SK-N-SH (cell line): ENCODE measurements around the gene PDK4. TPM values are rescaled to one million over a fixed set of nuclear protein-coding genes. Genes with fewer than 3 reads are reported as not detected.

Experiments
- CTCF ChIA-PET: fragments of 300-600, 350-600 bp; formaldehyde crosslinking; extraction: SDS; loops from one replicate; lab custom pipeline; 2021; lab: Yijun Ruan, JAX
- POLR2A ChIA-PET: fragments of 350-600 bp; sonication (Branson Sonifier 250); formaldehyde crosslinking; extraction: SDS; loops from one replicate; lab custom pipeline; 2020; ENCODE audit warnings: antibody characterized with exemption, inconsistent platforms; lab: Yijun Ruan, JAX
- DNase-seq: peaks from one replicate; pipeline ENCODE4 v3.0.0; 2012
- H2AFZ ChIP-seq: fragments of 200-600 bp; sonication (generic); 2 replicates; pipeline ENCODE4 v1.8.1; 2016; ENCODE audit warnings: antibody characterized with exemption, mild to moderate bottlenecking, low read depth
- H3F3A ChIP-seq: fragments of 200-600 bp; sonication (generic); replicated peaks from 2 replicates; pipeline ENCODE3; 2016; ENCODE audit warnings: antibody characterized with exemption, mild to moderate bottlenecking; ENCODE audit not compliant: insufficient read depth
- H3K27ac ChIP-seq, 2 experiments: fragments of 200-500 bp in 1 of 2; fragments of 200-600 bp in 1 of 2; sonication (Bioruptor generic) in 1 of 2; sonication (generic), shearing (Covaris generic) in 1 of 2; 2 replicates each; pipeline versions ENCODE4 v1.5.1 to v1.6.1; 2014 to 2016; ENCODE audit warnings: low read depth in 2 of 2, inconsistent platforms in 1 of 2, low read length in 1 of 2, mild to moderate bottlenecking in 1 of 2, mixed read lengths in 1 of 2
- H3K27me3 ChIP-seq: fragments of 200-600 bp; sonication (generic), shearing (Covaris generic); 2 replicates; pipeline ENCODE4 v1.6.1; 2016; ENCODE audit warnings: mixed run types; ENCODE audit not compliant: insufficient read depth
- H3K36me3 ChIP-seq, 2 experiments: fragments of 200-500 bp in 1 of 2; fragments of 200-600 bp in 1 of 2; sonication (Bioruptor generic) in 1 of 2; sonication (generic) in 1 of 2; replicated peaks in 1 of 2; 2 replicates each; pipeline versions ENCODE3 to v1.5.1; 2014 to 2016; ENCODE audit warnings: low read length in 1 of 2, mild to moderate bottlenecking in 1 of 2; ENCODE audit not compliant: insufficient read depth in 2 of 2, control insufficient read depth in 1 of 2
- H3K4me1 ChIP-seq, 2 experiments: fragments of 200-500 bp in 1 of 2; fragments of 200-600 bp in 1 of 2; sonication (Bioruptor generic) in 1 of 2; sonication (generic), shearing (Covaris generic) in 1 of 2; 2 replicates each; pipeline versions ENCODE4 v1.5.1 to v1.6.1; 2014 to 2016; ENCODE audit warnings: low read depth in 1 of 2, low read length in 1 of 2, mixed run types in 1 of 2; ENCODE audit not compliant: insufficient read depth in 2 of 2, control insufficient read depth in 1 of 2
- H3K4me2 ChIP-seq: fragments of 200-600 bp; sonication (generic), shearing (Covaris generic); 2 replicates; pipeline ENCODE4 v1.6.1; 2017; ENCODE audit warnings: mixed run types
- H3K4me3 ChIP-seq, 2 experiments: fragments of 200-500 bp in 1 of 2; fragments of 200-600 bp in 1 of 2; sonication (Bioruptor generic) in 1 of 2; sonication (generic), shearing (Covaris generic) in 1 of 2; 2 replicates each; pipeline versions ENCODE4 v1.5.1 to v1.8.1; 2014 to 2016; ENCODE audit warnings: low read depth in 2 of 2, inconsistent platforms in 1 of 2, low read length in 1 of 2, mild to moderate bottlenecking in 1 of 2, mixed read lengths in 1 of 2, moderate library complexity in 1 of 2
- H3K79me2 ChIP-seq: fragments of 200-600 bp; sonication (generic); 2 replicates; pipeline ENCODE4 v1.8.1; 2017; ENCODE audit warnings: mild to moderate bottlenecking; ENCODE audit not compliant: insufficient read depth
- H3K9ac ChIP-seq: fragments of 200-600 bp; sonication (generic); 2 replicates; pipeline ENCODE4 v1.6.1; 2017; ENCODE audit warnings: mixed run types
- H3K9me2 ChIP-seq: fragments of 200-600 bp; sonication (generic); 2 replicates; pipeline ENCODE4 v1.6.1; 2017; ENCODE audit warnings: mixed run types
- H3K9me3 ChIP-seq: fragments of 200-600 bp; sonication (generic); 2 replicates; pipeline ENCODE4 v1.6.1; 2017; ENCODE audit warnings: mixed run types, mild to moderate bottlenecking, moderate library complexity
- H4K20me1 ChIP-seq: fragments of 200-600 bp; sonication (generic); 2 replicates; pipeline ENCODE4 v1.6.1; 2017; ENCODE audit warnings: mild to moderate bottlenecking, mixed run types; ENCODE audit not compliant: insufficient read depth
- CHD2 ChIP-seq: fragments of 150-350 bp; IDR thresholded peaks from 2 replicates; pipeline ENCODE4 v1.6.1; 2018; ENCODE audit warnings: low read length; ENCODE audit not compliant: partially characterized antibody
- FOSL2 ChIP-seq: IDR thresholded peaks from 2 replicates; pipeline ENCODE4 v1.4.0; 2012; ENCODE audit warnings: low read depth, mild to moderate bottlenecking, moderate library complexity, borderline replicate concordance
- FOXJ3 ChIP-seq: sonication (generic); formaldehyde crosslinking; IDR thresholded peaks from 2 replicates; pipeline ENCODE4 v1.5.1; 2020; ENCODE audit warnings: mild to moderate bottlenecking, missing genetic modification reagents
- FOXM1 ChIP-seq: IDR thresholded peaks from 2 replicates; pipeline ENCODE4 v1.4.0; 2012; ENCODE audit warnings: low read depth, mild to moderate bottlenecking
- GABPA ChIP-seq: IDR thresholded peaks from 2 replicates; pipeline ENCODE4 v1.4.0; 2012; ENCODE audit warnings: low read depth, mild to moderate bottlenecking
- IRF3 ChIP-seq: fragments of 150-350 bp; IDR thresholded peaks from 2 replicates; pipeline ENCODE4 v1.6.1; 2016; ENCODE audit warnings: mild to moderate bottlenecking, low read depth, low read length
- MEF2A ChIP-seq: IDR thresholded peaks from 2 replicates; pipeline ENCODE4 v1.4.0; 2012; ENCODE audit warnings: low read depth, borderline replicate concordance
- NFIC ChIP-seq: IDR thresholded peaks from 2 replicates; pipeline ENCODE4 v1.4.0; 2012; ENCODE audit warnings: borderline replicate concordance
- NRF1 ChIP-seq: IDR thresholded peaks from 2 replicates; pipeline ENCODE4 v1.6.1; 2012; ENCODE audit warnings: low read depth, mild to moderate bottlenecking, low read length
- POLR2AphosphoS5 ChIP-seq: IDR thresholded peaks from 2 replicates; pipeline ENCODE4 v1.6.1; 2012; ENCODE audit warnings: low read depth, low read length
- RAD21 ChIP-seq: IDR thresholded peaks from 2 replicates; pipeline ENCODE4 v1.6.1; 2012; ENCODE audit warnings: mild to moderate bottlenecking, low read length
- REST ChIP-seq: IDR thresholded peaks from 2 replicates; pipeline ENCODE4 v1.6.1; 2012; ENCODE audit warnings: mild to moderate bottlenecking, low read depth, low read length, moderate library complexity
- RFX5 ChIP-seq: IDR thresholded peaks from 2 replicates; pipeline ENCODE4 v1.6.1; 2012; ENCODE audit warnings: mild to moderate bottlenecking, improper control_type of control experiment, low read length
- SIN3A ChIP-seq: IDR thresholded peaks from 2 replicates; pipeline ENCODE4 v1.6.1; 2012; ENCODE audit warnings: low read depth, mild to moderate bottlenecking, low read length, moderate library complexity, borderline replicate concordance
- USF1 ChIP-seq: IDR thresholded peaks from 2 replicates; pipeline ENCODE4 v1.4.0; 2012; ENCODE audit warnings: low read depth, borderline replicate concordance
- USF2 ChIP-seq: fragments of 150-350 bp; IDR thresholded peaks from 2 replicates; pipeline ENCODE4 v1.6.1; 2017; ENCODE audit warnings: antibody characterized with exemption, low read length, low read depth, borderline replicate concordance
- WGBS: methylation state at CpG from one replicate; pipeline ENCODE4 v1.1.6; 2017; ENCODE audit warnings: low lambda C conversion rate; 5-methylcytosine and 5-hydroxymethylcytosine counted together
- polyA plus RNA-seq, 3 experiments: library from polyadenylated mRNA; depleted of rRNA; stranded (reverse); fragments of >200 nt; gene quantifications; 2 replicates each; pipeline ENCODE4 v1.2.3, GENCODE V29; 2012

PDK4 gene
- polyA plus RNA-seq, 1 of the 3 experiments (the other 2 are of a cell fraction) = 0.13 TPM

- POLR2A ChIA-PET = no interaction called here
- Histone ChIP-seq H3K79me2 (no peaks in the 10 kb centered on the region), H4K20me1 (no peaks in the 10 kb centered on the region), H3K9ac (no peak overlapping the region), H3K4me1 (no peaks in the 10 kb centered on the region), H3K9me2 (no peaks in the 10 kb centered on the region), H3K36me3 (no peaks in the 10 kb centered on the region), H3K4me2 (no peak overlapping the region), H3K4me3 (no peak overlapping the region), H3F3A (no peaks in the 10 kb centered on the region), H2AFZ (no peak overlapping the region), H3K27ac (no peak overlapping the region), H3K27me3 (peaks cover 59% of the 10 kb centered on the region), H3K9me3 (no peaks in the 10 kb centered on the region)
- no peak for TF ChIP-seq FOSL2
- no peak for TF ChIP-seq FOXM1
- no peak for TF ChIP-seq RAD21
- TF ChIP-seq SIN3A = no peak
- no peak for TF ChIP-seq FOXJ3 (CRISPR knock-in tag)
- no peak for TF ChIP-seq POLR2AphosphoS5
- TF ChIP-seq GABPA = no peak
- TF ChIP-seq MEF2A = no peak
- no peak for TF ChIP-seq IRF3
- TF ChIP-seq RFX5 = no peak
- TF ChIP-seq USF1 = no peak
- no peak for TF ChIP-seq CHD2
- no peak for TF ChIP-seq NFIC
- no peak for TF ChIP-seq REST
- TF ChIP-seq USF2 = no peak
- TF ChIP-seq NRF1 = no peak
- WGBS = 14% methylated on average over 2 of the region's 2 CpGs
- CTCF ChIA-PET = interaction anchor here (1.3 to 26.6 kb wide), 5 partner anchors 8 to 155 kb away, joined by 3 to 530 read pairs (median 8); no protein-coding TSS in a partner anchor
- DNase-seq = no peak
These were observed 61.5 kb downstream of the PDK4 start for GRCh38 chr7:95534796-95535195.

Other genes starting within 250 kb of the PDK4 start
- not detected in 2 replicates for gene PON3, start 200.1 kb downstream of the PDK4 start, polyA plus RNA-seq (2012; rRNA removed)
- gene PON2, start 161.5 kb downstream of the PDK4 start, polyA plus RNA-seq (2012; rRNA removed) = 125 and 162 TPM in 2 replicates
- not detected in 2 replicates for gene ASB4, start 110.6 kb downstream of the PDK4 start, polyA plus RNA-seq (2012; rRNA removed)
- 0.05 and 0.21 TPM in 2 replicates for gene DYNC1I1, start 176.0 kb upstream of the PDK4 start, polyA plus RNA-seq (2012; rRNA removed)